K562 (cell line): Measurements from ENCODE around the gene MITF. TPM values are rescaled to one million over a fixed set of nuclear protein-coding genes. Genes with fewer than 3 reads are reported as not detected.

Experiments used
- ATAC-seq: fragments of 200-7000 bp; cut with Tn5 transposase; 3 replicates; pipeline ENCODE4 v1.9.1; 2020; ENCODE audit warnings: moderate library complexity
- BruUV-seq: library from RNA; stranded (reverse); fragments of 400-500 nt; replicated peaks from 2 replicates; lab custom pipeline; 2021; lab: Mats Ljungman, UMichigan
- CTCF ChIA-PET: fragments of 300-600 bp; formaldehyde crosslinking; extraction: SDS; loops from one replicate; lab custom pipeline; 2021; ENCODE audit warnings: low intra/inter-chr PET ratio; lab: Yijun Ruan, JAX
- POLR2A ChIA-PET: fragments of 300-600, 350-650 bp; sonication (Branson Sonifier 250); formaldehyde crosslinking; extraction: SDS; loops from one replicate; lab custom pipeline; 2021; ENCODE audit warnings: antibody characterized with exemption, inconsistent platforms; lab: Yijun Ruan, JAX
- DNase-seq, 4 experiments: peaks; one replicate each; pipeline versions ENCODE4 v3.0.0 to v3.0.0-alpha.2; 2011 to 2018; ENCODE audit warnings: low spot score in 3 of 4, mixed read lengths in 3 of 4; ENCODE audit errors: extremely low read depth in 1 of 4
- FAIRE-seq: peaks from 2 replicates; lab custom pipeline; 2011; peaks lifted over from hg19 to GRCh38; lab: Jason Lieb, UNC
- H2AFZ ChIP-seq: 2 replicates; pipeline ENCODE4 v1.6.0; 2011; ENCODE audit warnings: low read depth, low read length, control low read depth, inconsistent platforms
- H3K27ac ChIP-seq: fragments of 200-600 bp; 3 replicates; pipeline ENCODE4 v1.8.0; 2011; ENCODE audit warnings: low read depth, mild to moderate bottlenecking, control low read depth, inconsistent platforms, low read length, moderate library complexity, mixed read lengths; ENCODE audit errors: extremely low read depth
- H3K27me3 ChIP-seq, 2 experiments: fragments of 300-600 bp in 1 of 2; 2 replicates in 1 of 2; 3 replicates in 1 of 2; pipeline versions ENCODE4 v1.6.0 to v1.8.0; 2011; ENCODE audit warnings: inconsistent platforms in 2 of 2, low read length in 2 of 2, mild to moderate bottlenecking in 1 of 2, mixed read lengths in 1 of 2, moderate library complexity in 1 of 2; ENCODE audit not compliant: control insufficient read depth in 2 of 2, insufficient read depth in 2 of 2
- H3K36me3 ChIP-seq: fragments of 300-600 bp; 3 replicates; pipeline ENCODE4 v1.8.0; 2011; ENCODE audit warnings: mild to moderate bottlenecking, low read length, inconsistent platforms; ENCODE audit not compliant: control insufficient read depth, insufficient read depth
- H3K4me1 ChIP-seq, 2 experiments: fragments of 200-600 bp in 1 of 2; replicated peaks in 1 of 2; 2 replicates in 1 of 2; 3 replicates in 1 of 2; pipeline versions ENCODE4 v1.5.1 to v1.8.0; 2011; ENCODE audit warnings: inconsistent platforms in 2 of 2, low read length in 2 of 2, mild to moderate bottlenecking in 1 of 2, mixed read lengths in 1 of 2, moderate library complexity in 1 of 2; ENCODE audit not compliant: control insufficient read depth in 2 of 2, insufficient read depth in 2 of 2
- H3K4me2 ChIP-seq: 2 replicates; pipeline ENCODE4 v1.6.1; 2011; ENCODE audit warnings: low read length, control low read depth, inconsistent platforms, mixed read lengths; ENCODE audit not compliant: insufficient read depth
- H3K4me3 ChIP-seq: fragments of 200-600 bp; sonication (generic), shearing (Covaris generic); 2 replicates; pipeline ENCODE4 v1.5.1; 2016; ENCODE audit warnings: control low read depth, inconsistent platforms
- H3K79me2 ChIP-seq: fragments of 200-600 bp; 3 replicates; pipeline ENCODE4 v1.8.0; 2011; ENCODE audit warnings: low read length, inconsistent platforms; ENCODE audit not compliant: control insufficient read depth, insufficient read depth
- H3K9ac ChIP-seq, 2 experiments: 2 replicates each; pipeline versions ENCODE4 v1.6.0 to v1.6.1; 2011; ENCODE audit warnings: low read depth in 2 of 2, low read length in 2 of 2, control low read depth in 1 of 2, inconsistent platforms in 1 of 2, mild to moderate bottlenecking in 1 of 2, mixed read lengths in 1 of 2; ENCODE audit not compliant: insufficient read depth in 1 of 2
- H3K9me1 ChIP-seq: one replicate; pipeline ENCODE4 v1.6.0; 2011; ENCODE audit warnings: inconsistent platforms, mild to moderate bottlenecking, low read length, moderate library complexity; ENCODE audit not compliant: control insufficient read depth, insufficient read depth
- H3K9me3 ChIP-seq: replicated peaks from 2 replicates; pipeline ENCODE4 v1.5.1; 2011; ENCODE audit warnings: low read depth, low read length, inconsistent platforms; ENCODE audit not compliant: control insufficient read depth, insufficient read depth
- H4K20me1 ChIP-seq: replicated peaks from 2 replicates; pipeline ENCODE4 v1.6.1; 2011; ENCODE audit warnings: low read length, inconsistent platforms, mixed read lengths; ENCODE audit not compliant: control insufficient read depth, insufficient read depth
- ELF1 ChIP-seq: fragments of 200-800 bp; sonication (Bioruptor generic); IDR thresholded peaks from 2 replicates; pipeline ENCODE4 v1.6.1; 2016; ENCODE audit warnings: missing genetic modification characterization, missing compliant biosample characterization
- EZH2 ChIP-seq: IDR thresholded peaks from 2 replicates; pipeline ENCODE4 v1.6.1; 2012; ENCODE audit warnings: low read depth, mild to moderate bottlenecking, inconsistent platforms, low read length, borderline replicate concordance
- FOXP4 ChIP-seq: sonication (generic); formaldehyde crosslinking; IDR thresholded peaks from 2 replicates; pipeline ENCODE4 v1.8.0; 2022; ENCODE audit warnings: mild to moderate bottlenecking, missing genetic modification reagents, borderline replicate concordance
- NR3C1 ChIP-seq: sonication (generic); formaldehyde crosslinking; IDR thresholded peaks from 2 replicates; pipeline ENCODE4 v1.8.1; 2022; ENCODE audit warnings: missing genetic modification reagents
- PTRF ChIP-seq: fragments of 450-650 bp; IDR thresholded peaks from 2 replicates; pipeline ENCODE4 v1.6.1; 2016; ENCODE audit warnings: mild to moderate bottlenecking, missing genetic modification characterization, missing compliant biosample characterization
- TAF1 ChIP-seq: IDR thresholded peaks from 2 replicates; pipeline ENCODE4 v1.6.1; 2011; ENCODE audit warnings: mild to moderate bottlenecking, low read length, moderate library complexity; ENCODE audit not compliant: insufficient read depth, control insufficient read depth, severe bottlenecking; ENCODE audit errors: extremely low read depth
- ZNF398 ChIP-seq: fragments of 250-450 bp; sonication (Bioruptor Pico); IDR thresholded peaks from 2 replicates; pipeline ENCODE4 v1.8.0; 2021; ENCODE audit warnings: moderate library complexity, mild to moderate bottlenecking, inconsistent platforms
- ZNF655 ChIP-seq: fragments of 250-450 bp; sonication (Bioruptor Pico); IDR thresholded peaks from 2 replicates; pipeline ENCODE4 v1.5.0; 2021
- WGBS: fragments of 100-300 bp; shearing (Covaris generic); methylation state at CpG from one replicate; pipeline ENCODE4 v1.1.6; 2016; ENCODE audit warnings: low coverage, mixed read lengths; ENCODE audit not compliant: insufficient coverage; ENCODE audit errors: missing lambda C conversion rate; 5-methylcytosine and 5-hydroxymethylcytosine counted together
- in situ Hi-C: fragments of 300-500 bp; cut with MboI; formaldehyde crosslinking; loops from 4 replicates; pipeline ENCODE4 v1.15.0; 2018; ENCODE audit warnings: inconsistent platforms, mixed read lengths
- intact Hi-C: fragments of 100-400 bp; cut with micrococcal nuclease; formaldehyde crosslinking; loops from 2 replicates; pipeline ENCODE4 v1.14.2; 2022
- polyA plus RNA-seq, 8 experiments: library from polyadenylated mRNA; depleted of rRNA in 4 of 8; stranded (reverse) in 5 of 8; unstranded in 3 of 8; fragments of >200 nt; fragmentation: Nextera tagmentation in 2 of 8; fragmentation: Illumina TruSeq in 1 of 8; extraction: Ambion mirVana in 2 of 8; extraction: Trizol in 1 of 8; gene quantifications; 2 replicates each; pipeline versions ENCODE4 v1.2.1 to v1.2.3, GENCODE V29; 2011 to 2014; ENCODE audit warnings: inconsistent platforms in 1 of 8, missing spikeins in 1 of 8
- total RNA-seq, 7 experiments: library from RNA; depleted of rRNA in 6 of 7; stranded (reverse); fragments of >200 nt in 6 of 7; fragmentation: Illumina TruSeq in 2 of 7; extraction: Trizol in 2 of 7; gene quantifications; 2 replicates each; pipeline versions ENCODE4 v1.2.1 to v1.2.3, GENCODE V29; 2011 to 2021; ENCODE audit warnings: low replicate concordance in 1 of 7

MITF gene
- total and polyA plus RNA-seq, 9 of the 15 experiments (the other 6 are each of a cell fraction or from before 2014, with no cell fraction given) = 5.6 to 14.9 (median 11.1) TPM

GRCh38 chr3:69932501-69932900 is 193.2 kb downstream of the MITF start:
- 38% methylated on average over 3 of the region's 3 CpGs for WGBS
- TF ChIP-seq FOXP4 (CRISPR knock-in tag) (no peak), NR3C1 (no peak)
- in situ Hi-C loops = loop anchor here (25.0 kb wide), 1 partner anchor 770 kb away; no protein-coding TSS in a partner anchor
- H2AFZ ChIP-seq = no peak overlapping the region
- no peaks in the 10 kb centered on the region; a peak in 1 of 5 replicates for H3K4me1 ChIP-seq
- DNase-seq (no peak), ATAC-seq (no peak), FAIRE-seq (no peak)
- H4K20me1 ChIP-seq = no peaks in the 10 kb centered on the region
- no peaks in the 10 kb centered on the region for H3K79me2 ChIP-seq
- no peak overlapping the region for H3K27ac ChIP-seq
- H3K27me3 ChIP-seq = no peaks in the 10 kb centered on the region
- no peaks in the 10 kb centered on the region for H3K36me3 ChIP-seq
- CTCF ChIA-PET = no interaction called here
- no peak overlapping the region for H3K9ac ChIP-seq
- intact Hi-C loops = no loop called here
- H3K9me3 ChIP-seq = no peaks in the 10 kb centered on the region
- H3K4me3 ChIP-seq = no peak overlapping the region
- BruUV-seq = no TSS peak
- POLR2A ChIA-PET = no interaction called here
- H3K4me2 ChIP-seq = no peak overlapping the region
- H3K9me1 ChIP-seq = no peaks in the 10 kb centered on the region

- no peaks in the 10 kb centered on the region for H3K9me1 ChIP-seq
- H3K27me3 ChIP-seq = no peaks in the 10 kb centered on the region
- H3K4me3 ChIP-seq = no peak overlapping the region
- H3K9me3 ChIP-seq = no peaks in the 10 kb centered on the region
- intact Hi-C loops = no loop called here
- in situ Hi-C loops = loop anchor here (25.0 kb wide), 1 partner anchor 772 kb away; no protein-coding TSS in a partner anchor
- H2AFZ ChIP-seq = no peak overlapping the region
- no peak for DNase-seq
- no TSS peak for BruUV-seq
- no peak overlapping the region for H3K27ac ChIP-seq
- ATAC-seq = no peak
- no peaks in the 10 kb centered on the region; a peak in 1 of 5 replicates for H3K4me1 ChIP-seq
- no peaks in the 10 kb centered on the region for H3K79me2 ChIP-seq
- H3K4me2 ChIP-seq = no peak overlapping the region
- no peak overlapping the region for H3K9ac ChIP-seq
- ChIA-PET POLR2A (no interaction called here), CTCF (no interaction called here)
- no peaks in the 10 kb centered on the region for H4K20me1 ChIP-seq
- WGBS = 37% methylated on average over 2 of the region's 2 CpGs
- 0 out of 3 replicates have a peak, but pooled peaks cover 4% of the 10 kb centered on the region for H3K36me3 ChIP-seq
- TF ChIP-seq TAF1 (no peak), ZNF398 (no peak), PTRF (tag) (no peak), EZH2 (no peak), ZNF655 (CRISPR knock-in tag) (no peak), ELF1 (no peak)
- no peak for FAIRE-seq
These were observed 195.1 kb downstream of the MITF start for GRCh38 chr3:69934398-69934797.
